WTC11 (cell line): ENCODE data around the gene GPR68.

Experiments
- CREM ChIP-seq: sonication (generic); formaldehyde crosslinking; IDR thresholded peaks from 2 replicates; pipeline ENCODE4 v1.8.1; 2022; ENCODE audit warnings: mild to moderate bottlenecking, missing genetic modification reagents, moderate library complexity
- FOXJ3 ChIP-seq: sonication (generic); formaldehyde crosslinking; IDR thresholded peaks from 2 replicates; pipeline ENCODE4 v1.9.0; 2021; ENCODE audit warnings: missing genetic modification reagents, mild to moderate bottlenecking, borderline replicate concordance
- NFE2L1 ChIP-seq: sonication (generic); formaldehyde crosslinking; IDR thresholded peaks from 2 replicates; pipeline ENCODE4 v1.8.1; 2023; ENCODE audit warnings: missing genetic modification reagents
- NR1H2 ChIP-seq: sonication (generic); formaldehyde crosslinking; IDR thresholded peaks from 2 replicates; pipeline ENCODE4 v1.9.0; 2021; ENCODE audit warnings: mild to moderate bottlenecking, moderate library complexity, missing genetic modification reagents
- NR3C1 ChIP-seq: sonication (generic); formaldehyde crosslinking; conservative IDR thresholded peaks from 2 replicates; pipeline ENCODE4 v1.8.1; 2023; ENCODE audit warnings: low read depth, mild to moderate bottlenecking, missing genetic modification reagents
- SP1 ChIP-seq: sonication (generic); formaldehyde crosslinking; conservative IDR thresholded peaks from 2 replicates; pipeline ENCODE4 v1.8.1; 2022; ENCODE audit warnings: missing genetic modification reagents
- TF ChIP-seq, protein P1 (sequence below): fragments of 200-600 bp; IDR thresholded peaks from 2 replicates; pipeline ENCODE4 v1.8.0; 2022; ENCODE audit warnings: antibody characterized with exemption
- TF ChIP-seq, protein P2 (sequence below): sonication (generic); formaldehyde crosslinking; IDR thresholded peaks from 2 replicates; pipeline ENCODE4 v1.8.0; 2022; ENCODE audit warnings: missing genetic modification reagents
- TF ChIP-seq, protein P3 (sequence below): sonication (generic); formaldehyde crosslinking; IDR thresholded peaks from 2 replicates; pipeline ENCODE4 v1.8.1; 2022; ENCODE audit warnings: mild to moderate bottlenecking, moderate library complexity, missing genetic modification reagents
- TF ChIP-seq, protein P4 (sequence below): sonication (generic); formaldehyde crosslinking; IDR thresholded peaks from 2 replicates; pipeline ENCODE4 v1.8.0; 2023; ENCODE audit warnings: missing genetic modification reagents, mild to moderate bottlenecking, borderline replicate concordance

DNA sequence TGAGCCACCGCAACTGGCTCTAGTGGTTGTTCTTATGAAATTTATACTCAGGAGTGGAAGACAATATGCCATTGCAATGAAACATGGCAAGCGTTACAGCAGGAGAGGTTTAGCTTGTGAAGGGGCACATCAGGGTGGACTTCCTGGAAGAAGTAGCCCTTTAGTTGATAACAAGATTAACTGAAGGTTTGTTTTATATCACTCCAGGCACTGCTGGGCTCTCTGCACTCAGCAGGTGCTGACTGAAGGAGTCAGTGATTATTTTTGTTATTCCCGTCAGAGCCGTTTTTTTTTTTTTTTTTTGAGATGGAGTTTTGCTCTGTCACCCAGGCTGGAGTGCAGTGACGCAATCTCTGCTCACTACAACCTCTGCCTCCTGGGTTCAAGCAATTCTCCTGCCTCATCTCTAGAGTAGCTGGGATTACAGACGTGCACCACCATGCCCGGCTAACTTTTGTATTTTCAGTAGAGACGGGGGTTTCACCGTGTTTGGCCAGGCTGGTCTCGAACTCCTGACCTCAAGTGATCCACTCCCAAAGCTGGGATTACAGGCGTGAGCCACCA lies 17.6 kb upstream of the GPR68 start:
- TF ChIP-seq FOXJ3 (CRISPR knock-in tag) (no peak), CREM (CRISPR knock-in tag) (no peak), SP1 (CRISPR knock-in tag) (no peak), NFE2L1 (no peak), NR3C1 (no peak), NR1H2 (CRISPR knock-in tag) (no peak)
- TF ChIP-seq, protein P1, sequence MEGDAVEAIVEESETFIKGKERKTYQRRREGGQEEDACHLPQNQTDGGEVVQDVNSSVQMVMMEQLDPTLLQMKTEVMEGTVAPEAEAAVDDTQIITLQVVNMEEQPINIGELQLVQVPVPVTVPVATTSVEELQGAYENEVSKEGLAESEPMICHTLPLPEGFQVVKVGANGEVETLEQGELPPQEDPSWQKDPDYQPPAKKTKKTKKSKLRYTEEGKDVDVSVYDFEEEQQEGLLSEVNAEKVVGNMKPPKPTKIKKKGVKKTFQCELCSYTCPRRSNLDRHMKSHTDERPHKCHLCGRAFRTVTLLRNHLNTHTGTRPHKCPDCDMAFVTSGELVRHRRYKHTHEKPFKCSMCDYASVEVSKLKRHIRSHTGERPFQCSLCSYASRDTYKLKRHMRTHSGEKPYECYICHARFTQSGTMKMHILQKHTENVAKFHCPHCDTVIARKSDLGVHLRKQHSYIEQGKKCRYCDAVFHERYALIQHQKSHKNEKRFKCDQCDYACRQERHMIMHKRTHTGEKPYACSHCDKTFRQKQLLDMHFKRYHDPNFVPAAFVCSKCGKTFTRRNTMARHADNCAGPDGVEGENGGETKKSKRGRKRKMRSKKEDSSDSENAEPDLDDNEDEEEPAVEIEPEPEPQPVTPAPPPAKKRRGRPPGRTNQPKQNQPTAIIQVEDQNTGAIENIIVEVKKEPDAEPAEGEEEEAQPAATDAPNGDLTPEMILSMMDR: no peak
- TF ChIP-seq, protein P2, sequence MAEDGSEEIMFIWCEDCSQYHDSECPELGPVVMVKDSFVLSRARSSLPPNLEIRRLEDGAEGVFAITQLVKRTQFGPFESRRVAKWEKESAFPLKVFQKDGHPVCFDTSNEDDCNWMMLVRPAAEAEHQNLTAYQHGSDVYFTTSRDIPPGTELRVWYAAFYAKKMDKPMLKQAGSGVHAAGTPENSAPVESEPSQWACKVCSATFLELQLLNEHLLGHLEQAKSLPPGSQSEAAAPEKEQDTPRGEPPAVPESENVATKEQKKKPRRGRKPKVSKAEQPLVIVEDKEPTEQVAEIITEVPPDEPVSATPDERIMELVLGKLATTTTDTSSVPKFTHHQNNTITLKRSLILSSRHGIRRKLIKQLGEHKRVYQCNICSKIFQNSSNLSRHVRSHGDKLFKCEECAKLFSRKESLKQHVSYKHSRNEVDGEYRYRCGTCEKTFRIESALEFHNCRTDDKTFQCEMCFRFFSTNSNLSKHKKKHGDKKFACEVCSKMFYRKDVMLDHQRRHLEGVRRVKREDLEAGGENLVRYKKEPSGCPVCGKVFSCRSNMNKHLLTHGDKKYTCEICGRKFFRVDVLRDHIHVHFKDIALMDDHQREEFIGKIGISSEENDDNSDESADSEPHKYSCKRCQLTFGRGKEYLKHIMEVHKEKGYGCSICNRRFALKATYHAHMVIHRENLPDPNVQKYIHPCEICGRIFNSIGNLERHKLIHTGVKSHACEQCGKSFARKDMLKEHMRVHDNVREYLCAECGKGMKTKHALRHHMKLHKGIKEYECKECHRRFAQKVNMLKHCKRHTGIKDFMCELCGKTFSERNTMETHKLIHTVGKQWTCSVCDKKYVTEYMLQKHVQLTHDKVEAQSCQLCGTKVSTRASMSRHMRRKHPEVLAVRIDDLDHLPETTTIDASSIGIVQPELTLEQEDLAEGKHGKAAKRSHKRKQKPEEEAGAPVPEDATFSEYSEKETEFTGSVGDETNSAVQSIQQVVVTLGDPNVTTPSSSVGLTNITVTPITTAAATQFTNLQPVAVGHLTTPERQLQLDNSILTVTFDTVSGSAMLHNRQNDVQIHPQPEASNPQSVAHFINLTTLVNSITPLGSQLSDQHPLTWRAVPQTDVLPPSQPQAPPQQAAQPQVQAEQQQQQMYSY (CRISPR knock-in tag): no peak
- TF ChIP-seq, protein P3, sequence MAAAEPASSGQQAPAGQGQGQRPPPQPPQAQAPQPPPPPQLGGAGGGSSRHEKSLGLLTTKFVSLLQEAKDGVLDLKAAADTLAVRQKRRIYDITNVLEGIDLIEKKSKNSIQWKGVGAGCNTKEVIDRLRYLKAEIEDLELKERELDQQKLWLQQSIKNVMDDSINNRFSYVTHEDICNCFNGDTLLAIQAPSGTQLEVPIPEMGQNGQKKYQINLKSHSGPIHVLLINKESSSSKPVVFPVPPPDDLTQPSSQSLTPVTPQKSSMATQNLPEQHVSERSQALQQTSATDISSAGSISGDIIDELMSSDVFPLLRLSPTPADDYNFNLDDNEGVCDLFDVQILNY (CRISPR knock-in tag): no peak
- TF ChIP-seq, protein P4, sequence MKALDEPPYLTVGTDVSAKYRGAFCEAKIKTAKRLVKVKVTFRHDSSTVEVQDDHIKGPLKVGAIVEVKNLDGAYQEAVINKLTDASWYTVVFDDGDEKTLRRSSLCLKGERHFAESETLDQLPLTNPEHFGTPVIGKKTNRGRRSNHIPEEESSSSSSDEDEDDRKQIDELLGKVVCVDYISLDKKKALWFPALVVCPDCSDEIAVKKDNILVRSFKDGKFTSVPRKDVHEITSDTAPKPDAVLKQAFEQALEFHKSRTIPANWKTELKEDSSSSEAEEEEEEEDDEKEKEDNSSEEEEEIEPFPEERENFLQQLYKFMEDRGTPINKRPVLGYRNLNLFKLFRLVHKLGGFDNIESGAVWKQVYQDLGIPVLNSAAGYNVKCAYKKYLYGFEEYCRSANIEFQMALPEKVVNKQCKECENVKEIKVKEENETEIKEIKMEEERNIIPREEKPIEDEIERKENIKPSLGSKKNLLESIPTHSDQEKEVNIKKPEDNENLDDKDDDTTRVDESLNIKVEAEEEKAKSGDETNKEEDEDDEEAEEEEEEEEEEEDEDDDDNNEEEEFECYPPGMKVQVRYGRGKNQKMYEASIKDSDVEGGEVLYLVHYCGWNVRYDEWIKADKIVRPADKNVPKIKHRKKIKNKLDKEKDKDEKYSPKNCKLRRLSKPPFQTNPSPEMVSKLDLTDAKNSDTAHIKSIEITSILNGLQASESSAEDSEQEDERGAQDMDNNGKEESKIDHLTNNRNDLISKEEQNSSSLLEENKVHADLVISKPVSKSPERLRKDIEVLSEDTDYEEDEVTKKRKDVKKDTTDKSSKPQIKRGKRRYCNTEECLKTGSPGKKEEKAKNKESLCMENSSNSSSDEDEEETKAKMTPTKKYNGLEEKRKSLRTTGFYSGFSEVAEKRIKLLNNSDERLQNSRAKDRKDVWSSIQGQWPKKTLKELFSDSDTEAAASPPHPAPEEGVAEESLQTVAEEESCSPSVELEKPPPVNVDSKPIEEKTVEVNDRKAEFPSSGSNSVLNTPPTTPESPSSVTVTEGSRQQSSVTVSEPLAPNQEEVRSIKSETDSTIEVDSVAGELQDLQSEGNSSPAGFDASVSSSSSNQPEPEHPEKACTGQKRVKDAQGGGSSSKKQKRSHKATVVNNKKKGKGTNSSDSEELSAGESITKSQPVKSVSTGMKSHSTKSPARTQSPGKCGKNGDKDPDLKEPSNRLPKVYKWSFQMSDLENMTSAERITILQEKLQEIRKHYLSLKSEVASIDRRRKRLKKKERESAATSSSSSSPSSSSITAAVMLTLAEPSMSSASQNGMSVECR (CRISPR knock-in tag): no peak
